ENCODE measurements around the gene KDM6A.
"Not testable (repeated sequence)": the region's sequence is repeated elsewhere in the genome, so short reads cannot be mapped to it uniquely, and the experiment has no call there.

KDM6A gene

DNA sequence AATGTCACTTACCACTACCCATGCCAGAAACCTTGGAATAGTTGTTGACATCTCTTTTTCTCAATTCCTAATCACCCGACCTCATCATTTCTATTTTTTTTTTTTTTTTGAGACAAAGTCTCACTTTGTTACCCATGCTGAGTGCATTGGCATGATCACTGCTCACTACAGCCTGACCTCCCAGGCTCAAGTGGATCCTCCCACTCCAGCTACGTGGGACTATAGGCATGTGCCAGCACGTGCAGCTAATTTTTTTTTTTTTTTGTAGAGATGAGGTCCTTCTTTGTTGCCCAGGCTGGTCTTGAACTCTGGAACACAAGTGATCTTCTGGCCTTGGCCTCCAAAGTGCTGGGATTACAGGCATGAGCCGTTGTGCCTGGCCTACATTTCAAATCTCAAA is 12.0 kb downstream of the KDM6A start:
- no peak for DNase-seq

DNA sequence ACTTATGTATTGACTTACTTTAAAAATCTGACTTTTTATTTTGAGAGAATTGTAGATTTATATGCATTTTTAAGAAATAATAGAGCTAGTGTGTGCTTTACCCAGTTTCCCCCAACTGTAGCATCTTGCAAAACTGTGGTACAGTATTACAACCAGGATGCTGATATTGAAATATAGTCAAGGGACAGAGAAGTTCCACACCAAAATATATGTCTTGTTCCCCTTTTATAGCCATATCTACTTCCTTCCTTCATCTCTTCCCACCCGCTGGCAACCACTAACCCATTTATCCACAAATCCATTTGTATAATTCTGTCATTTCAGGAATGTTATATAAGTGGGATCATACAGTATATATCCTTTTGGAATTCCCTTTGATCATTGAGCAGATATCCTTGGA is 16.8 kb downstream of the KDM6A start:
- no peak for DNase-seq

DNA sequence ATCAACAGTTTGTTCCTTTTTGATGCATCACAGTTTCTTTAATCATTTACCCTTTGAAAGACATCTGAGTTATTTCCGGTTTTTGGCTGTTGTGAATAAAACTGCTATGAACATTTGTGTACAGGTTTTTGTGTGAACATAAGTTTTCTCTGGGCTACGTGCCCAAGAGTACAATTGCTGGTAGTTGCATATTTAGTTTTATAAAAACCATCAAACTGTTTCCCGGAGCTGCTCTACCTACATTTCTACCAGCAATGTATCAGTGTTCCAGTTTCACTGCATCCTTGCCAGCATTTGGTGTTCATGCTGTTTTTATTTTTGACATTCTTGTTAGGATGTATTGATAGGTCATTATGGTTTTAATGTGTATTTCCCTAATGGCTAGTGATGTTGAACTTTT is 17.3 kb downstream of the KDM6A start:
- DNase-seq = no peak

DNA sequence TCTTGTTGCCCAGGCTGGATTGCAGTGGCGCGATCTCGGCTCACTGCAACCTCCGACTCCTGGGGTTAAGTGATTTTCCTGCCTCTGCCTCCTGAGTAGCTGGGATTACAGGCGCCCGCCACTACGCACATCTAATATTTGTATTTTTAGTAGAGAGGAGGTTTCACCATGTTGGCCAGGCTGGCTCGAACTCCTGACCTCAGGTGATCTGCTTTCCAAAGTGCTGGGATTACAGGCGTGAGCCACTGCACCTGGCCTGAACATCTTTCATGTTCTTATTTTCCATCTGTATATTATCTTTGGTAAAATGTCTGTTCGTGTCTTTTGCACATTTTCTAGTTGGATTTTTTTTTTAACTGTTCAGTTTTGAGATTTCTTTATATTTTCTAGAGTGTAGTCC is 17.7 kb downstream of the KDM6A start:
- not testable (repeated sequence) for DNase-seq

DNA sequence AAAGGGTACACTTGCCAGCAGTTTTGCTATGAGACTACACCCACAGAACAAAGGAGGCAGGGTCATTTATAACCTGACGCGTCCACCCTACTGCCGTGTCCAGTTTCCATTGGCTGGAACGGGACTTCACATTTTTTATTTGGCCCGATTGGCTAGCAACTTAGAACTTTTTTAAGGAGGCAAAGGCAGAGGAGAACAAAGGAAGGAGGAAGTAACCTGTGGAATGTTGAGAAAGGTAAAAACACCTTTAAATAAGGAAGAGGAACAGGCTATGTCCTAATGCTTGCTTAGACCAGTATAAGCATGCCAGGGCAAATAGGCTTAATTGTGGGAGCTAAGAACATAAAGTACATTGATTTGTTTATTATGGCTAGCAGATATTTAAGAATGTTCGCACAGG is 18.7 kb downstream of the KDM6A start:
- DNase-seq = no peak

DNA sequence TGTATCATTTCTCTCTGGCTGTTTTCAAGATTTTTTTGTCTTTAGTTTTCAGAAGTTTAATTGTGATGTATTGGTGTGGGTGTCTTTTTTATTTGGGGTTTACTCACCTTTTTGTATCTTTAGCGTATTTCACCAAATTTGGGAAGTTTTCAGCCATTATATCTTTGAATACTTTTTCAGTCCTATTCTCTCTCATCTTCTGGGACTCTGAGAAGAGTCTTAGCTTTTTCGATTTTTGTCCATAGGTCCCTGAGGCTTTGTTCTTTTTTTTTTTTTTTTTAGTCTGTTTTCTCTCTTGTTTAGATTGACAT is 23.8 kb downstream of the KDM6A start:
- DNase-seq = no peak

DNA sequence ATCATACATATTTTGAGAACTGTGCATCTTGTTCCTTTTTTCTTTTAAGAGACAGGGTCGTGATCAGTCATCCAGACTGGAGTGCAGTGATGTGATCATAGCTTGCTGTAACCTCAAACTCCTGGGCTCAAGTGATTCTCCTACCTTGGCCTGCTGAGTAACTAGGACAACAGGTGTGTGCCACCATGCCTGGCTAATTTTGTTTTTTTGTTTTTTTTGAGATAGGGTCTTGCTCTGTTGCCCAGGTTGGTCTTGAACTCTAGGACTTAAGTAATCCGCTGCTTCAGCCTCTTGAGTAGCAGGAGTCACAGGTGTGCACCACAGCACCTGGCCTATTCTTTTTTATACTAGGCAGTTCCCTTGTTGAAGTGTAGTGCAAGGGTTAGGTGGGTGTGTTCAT is 24.6 kb downstream of the KDM6A start:
- no peak for DNase-seq

DNA sequence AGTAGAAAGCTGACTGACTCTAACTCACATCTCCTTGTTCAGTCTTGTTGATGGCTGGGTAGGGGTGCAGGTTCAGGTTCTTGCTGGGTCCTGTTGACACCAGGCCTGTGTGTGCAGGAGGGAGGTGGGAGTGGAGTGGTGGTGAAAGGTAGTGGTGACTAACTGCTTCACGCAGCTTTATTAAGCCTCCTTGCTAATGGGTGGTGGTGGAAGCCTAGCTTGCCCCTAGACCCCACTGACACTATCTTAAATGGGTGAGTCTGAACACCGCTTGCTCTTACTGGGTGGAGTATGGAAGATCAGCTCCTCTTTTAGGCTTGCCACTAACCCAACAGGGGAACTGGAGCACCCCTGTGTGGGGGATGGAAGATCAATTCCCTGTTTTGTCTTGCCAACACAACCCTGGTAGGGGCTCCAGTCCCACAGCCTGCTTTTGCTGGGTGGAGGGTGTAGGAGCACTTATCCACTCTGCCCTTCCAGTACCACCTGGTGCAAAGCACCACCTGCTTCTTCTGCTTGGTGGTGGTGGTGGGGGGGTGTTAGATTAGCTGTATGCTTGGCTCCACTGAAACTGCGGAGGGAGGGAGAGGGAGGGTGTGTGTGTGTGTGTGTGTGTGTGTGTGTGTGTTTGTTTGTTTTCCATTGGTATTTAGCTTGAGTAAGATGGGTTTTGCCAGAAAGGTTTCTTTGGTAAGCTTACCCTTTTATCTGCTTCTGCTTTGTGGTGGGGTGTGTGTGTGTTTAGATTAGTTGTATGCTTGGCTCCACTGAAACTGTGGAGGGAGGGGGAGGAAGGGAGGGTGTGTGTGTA is 25.6 kb downstream of the KDM6A start:
- DNase-seq = no peak

DNA sequence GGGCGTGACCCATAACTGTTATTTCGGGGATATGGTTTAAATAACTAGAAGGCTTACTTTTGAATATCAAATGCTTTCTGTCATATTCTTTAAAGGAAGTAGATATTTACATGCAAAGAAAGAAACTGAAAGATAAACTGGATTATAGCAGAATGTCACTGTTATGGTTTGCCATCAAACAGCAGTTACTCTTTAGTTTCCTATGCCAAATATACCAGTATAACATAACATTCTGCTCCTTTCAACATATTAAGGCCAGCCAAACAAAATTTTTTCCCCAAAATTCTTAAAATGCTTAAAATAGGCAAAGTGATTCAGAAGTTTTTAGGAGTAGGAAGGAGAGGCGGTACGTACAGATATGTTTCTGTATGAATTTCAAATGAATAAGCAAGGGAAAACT is 27.0 kb downstream of the KDM6A start:
- DNase-seq = no peak

DNA sequence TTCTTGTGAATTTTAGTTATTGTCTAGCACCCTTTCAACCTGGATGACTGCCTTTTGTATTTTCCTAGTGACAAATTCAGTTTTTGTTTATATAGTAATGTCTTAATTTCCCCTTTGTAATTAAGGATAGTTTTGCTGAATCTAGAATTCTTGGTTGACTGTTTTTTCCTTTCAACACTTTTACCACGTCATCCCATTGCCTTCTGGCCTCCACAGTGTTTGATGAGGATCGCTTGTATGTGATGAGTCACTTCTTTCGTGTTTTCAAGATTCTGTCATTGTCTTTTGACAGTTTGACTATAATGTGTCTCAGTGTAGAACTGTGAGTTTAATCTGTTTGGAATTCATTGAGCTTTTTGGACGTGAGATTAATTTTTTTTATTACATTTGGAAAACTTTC is 30.1 kb downstream of the KDM6A start:
- no peak for DNase-seq

DNA sequence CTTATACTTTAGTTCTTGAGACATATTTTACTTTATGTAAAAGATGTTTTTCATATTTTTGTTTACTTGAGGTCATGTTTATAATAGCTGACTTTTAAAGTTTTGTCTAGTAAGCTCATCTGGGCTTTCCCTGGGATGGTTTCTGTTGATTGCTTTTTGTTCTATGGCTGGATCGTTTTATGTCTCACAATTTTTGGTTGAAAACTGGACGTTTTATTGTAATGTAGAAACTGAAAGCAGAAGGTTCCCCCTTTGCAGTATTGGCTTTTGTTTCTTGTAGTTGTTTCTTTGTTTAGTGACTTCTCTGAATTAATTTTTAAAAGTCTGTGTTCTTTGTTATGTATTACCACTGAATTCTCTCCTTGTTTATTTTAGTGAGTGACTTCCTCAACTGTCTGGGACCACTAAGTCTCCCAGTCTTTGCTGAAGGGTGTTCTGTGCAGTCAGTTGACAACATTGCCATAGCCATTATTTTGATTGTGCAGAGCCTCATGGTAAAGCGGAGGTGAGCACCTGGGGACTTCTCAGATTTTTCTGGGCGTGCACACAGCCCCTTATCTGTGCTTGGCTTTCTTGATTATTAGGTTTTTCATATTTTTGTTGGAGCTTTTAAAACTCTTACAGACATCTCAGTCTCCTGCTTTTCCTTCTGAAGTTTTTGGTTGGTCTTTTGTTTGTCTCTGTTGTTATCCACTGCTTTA is 31.0 kb downstream of the KDM6A start:
- DNase-seq = no peak

DNA sequence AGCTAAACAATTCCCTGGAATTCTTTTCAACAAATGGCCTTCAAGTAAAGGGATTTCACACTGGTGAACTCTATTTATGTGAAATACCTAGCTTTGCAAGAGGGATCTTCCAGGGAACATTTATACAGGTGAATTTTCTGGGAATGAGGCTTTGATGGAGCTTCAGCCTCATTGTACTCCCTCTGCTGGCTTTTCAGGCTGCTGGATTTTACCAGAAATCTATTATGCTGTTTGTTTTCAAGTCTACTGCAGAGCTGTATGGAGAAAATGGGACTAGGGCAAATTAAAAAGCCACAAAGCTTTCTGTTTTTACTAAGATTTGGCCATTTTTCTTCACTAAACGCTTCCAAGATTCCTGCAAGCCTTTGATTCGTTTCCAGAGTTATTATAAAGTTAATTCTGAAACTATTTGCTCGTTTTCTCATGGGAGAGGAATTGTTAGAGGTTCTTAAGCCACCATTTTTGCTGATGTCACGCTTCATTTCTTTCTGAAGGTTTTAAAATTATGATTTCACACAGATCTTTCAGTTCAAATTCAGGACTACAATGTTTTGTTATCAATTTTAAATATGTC is 31.6 kb downstream of the KDM6A start:
- DNase-seq = no peak

DNA sequence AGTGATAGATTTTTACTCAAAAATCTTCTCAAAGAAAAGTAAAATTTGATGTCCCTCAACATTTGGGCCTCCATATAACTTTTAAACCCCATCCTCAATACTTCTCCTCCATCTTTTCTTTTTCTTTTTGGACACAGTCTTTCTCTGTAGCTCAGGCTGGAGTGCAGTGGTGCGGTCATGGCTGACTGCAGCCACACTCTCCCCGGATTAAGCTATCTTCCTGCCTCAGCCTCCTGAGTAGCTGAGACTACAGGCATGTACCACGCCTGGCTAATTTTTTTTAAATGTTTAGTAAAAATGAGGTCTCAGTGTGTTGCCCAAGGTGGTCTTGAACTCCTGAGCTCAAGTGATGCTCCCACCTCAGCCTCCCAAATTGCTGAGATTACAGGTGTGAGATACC is 33.1 kb downstream of the KDM6A start:
- DNase-seq = no peak

DNA sequence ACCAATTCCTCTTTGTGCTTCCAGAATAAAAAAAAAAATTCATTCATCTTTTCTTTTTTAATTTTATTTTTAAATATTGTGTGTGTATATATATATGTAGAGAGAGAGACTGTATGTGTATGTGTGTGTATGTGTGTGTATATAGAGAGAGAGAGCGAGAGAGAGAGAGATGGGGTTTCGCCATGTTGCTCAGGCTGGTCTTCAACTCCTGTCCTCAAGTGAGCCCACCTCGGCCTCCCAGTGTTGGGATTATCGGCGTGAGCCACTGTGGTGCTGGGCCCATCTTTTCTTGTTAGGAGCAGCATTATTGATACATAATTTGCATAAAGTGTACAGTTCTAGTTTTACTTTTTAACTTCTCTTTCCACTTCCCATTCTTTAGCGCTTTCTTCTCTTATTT is 33.6 kb downstream of the KDM6A start:
- DNase-seq = no peak

DNA sequence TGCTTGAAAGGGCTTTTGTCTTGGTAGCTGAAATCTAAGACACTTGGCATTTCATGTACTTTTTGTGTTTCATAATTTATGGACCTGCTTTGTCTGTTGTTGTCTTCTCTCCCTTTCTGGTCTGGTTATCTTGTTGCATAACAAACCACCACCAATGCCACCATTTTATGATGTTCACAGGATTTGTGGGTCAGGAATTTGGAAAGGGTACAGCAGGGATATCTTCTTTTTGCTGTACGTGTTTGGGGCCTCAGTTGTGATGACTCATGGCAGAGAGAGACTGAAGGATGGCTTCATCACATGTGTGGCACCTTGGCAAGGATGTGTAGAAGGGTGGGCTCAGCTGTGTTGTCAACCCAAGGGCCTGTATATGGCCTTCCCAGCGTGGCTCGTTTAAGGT is 35.2 kb downstream of the KDM6A start:
- DNase-seq = no peak

DNA sequence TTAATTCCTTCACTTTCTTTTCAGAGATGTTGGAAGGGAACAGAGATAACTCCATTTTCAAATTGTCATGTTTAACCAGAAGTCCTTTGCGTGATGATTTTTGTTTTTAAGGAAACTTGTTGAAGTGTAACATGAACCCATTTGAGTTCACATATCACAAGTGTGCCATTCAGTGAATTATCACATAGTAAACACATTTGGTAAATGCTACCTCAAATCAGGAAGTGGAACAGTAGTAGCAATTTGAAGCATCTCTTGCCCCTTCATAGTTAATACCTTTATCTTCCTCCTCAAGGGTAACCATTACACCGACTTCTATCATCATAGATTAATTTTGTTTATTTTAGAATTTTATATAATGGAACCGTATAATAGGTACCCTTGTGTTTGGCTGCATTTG is 35.8 kb downstream of the KDM6A start:
- DNase-seq = no peak

DNA sequence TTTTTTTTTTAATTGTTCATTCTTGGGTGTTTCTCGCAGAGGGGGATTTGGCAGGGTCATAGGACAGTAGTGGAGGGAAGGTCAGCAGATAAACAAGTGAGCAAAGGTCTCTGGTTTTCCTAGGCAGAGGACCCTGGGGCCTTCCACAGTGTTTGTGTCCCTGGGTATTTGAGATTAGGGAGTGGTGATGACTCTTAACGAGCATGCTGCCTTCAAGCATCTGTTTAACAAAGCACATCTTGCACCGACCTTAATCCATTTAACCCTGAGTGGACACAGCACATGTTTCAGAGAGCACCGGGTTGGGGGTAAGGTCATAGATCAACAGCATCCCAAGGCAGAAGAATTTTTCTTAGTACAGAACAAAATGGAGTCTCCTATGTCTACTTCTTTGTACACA is 37.5 kb downstream of the KDM6A start:
- DNase-seq = not testable (repeated sequence)

DNA sequence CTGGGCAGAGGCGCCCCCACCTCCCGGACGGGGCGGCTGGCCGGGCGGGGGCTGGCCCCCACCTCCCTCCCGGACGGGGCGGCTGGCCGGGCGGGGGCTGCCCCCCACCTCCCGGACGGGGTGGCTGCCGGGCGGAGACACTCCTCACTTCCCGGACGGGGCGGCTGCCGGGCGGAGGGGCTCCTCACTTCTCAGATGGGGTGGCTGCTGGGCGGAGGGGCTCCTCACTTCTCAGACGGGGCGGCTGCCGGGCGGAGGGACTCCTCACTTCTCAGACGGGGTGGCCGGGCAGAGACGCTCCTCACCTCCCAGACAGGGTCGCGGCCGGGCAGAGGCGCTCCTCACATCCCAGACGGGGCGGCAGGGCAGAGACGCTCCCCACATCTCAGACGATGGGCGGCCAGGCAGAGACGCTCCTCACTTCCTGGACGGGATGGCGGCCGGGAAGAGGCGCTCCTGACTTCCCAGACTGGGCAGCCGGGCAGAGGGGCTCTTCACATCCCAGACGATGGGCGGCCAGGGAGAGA is 38.1 kb downstream of the KDM6A start:
- DNase-seq = not testable (repeated sequence)

DNA sequence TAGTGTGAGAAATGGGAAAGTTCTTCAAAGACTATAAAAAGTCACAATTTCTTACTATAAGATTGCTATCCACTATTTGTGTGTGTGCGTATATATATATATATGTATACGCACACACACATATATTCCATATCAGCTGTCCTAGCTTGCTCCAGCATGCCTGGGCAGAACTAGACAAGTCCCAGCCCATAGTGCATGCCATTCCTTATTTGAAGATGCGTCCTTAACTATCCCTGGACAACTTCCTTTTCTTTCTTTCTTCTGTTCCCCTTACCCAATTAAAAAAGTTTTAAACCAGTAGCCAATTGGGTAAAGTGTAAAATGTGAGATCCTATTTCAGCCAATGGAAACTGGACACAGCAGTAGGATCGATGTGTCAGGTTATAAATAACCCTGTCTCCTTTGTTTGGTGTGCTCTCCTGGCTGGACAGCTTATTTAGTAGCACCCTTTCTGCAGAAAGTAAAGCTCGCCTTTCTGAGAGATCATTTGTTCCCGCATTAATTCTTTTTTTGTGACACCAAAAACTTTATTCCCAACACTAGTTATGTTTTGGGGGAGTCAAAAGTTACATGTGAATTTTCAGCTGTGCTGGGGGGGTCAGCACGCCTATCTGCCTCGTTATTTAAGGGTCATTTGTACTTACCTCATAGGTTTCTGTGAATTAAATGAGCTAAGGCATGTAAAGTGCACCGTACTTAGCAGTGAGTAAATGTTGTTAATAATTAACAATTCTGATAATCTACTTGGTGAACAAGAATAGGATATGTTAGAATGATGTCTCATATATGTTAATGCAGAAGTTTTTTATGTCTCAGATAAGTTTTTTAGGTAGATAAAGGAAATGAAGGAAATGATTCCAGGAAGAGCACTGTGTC is 40.9 kb downstream of the KDM6A start:
- DNase-seq = no peak

DNA sequence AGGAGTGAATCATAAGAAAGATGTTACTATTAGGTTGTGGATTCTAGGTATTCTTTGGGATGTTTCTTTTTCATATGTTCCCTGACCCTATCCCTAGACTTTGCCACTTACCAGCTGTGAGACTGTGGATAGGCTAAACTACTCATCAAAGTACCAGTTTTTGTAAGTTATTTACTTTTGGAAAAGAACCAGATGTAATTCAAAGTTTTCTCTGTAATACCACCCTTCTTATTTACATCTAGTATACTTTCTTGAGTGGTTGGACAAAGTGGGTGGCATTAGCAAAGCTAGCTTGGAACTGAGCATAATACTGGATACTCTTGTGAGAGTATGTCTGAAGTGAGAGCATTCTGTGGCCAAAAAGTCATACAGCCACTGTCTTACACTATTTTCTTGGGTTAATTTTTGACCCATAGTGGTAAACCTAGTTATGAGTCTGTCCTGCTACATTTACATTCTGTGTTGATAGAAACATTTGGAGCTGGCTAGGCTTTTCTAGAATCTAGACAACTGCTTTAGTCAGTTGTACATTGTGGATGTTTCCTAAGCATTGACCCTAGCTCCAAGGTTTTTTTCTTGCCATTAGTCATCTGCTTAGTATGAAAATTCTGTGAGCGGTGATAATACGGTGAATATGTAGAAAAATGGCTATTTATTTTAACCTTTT is 41.7 kb downstream of the KDM6A start:
- DNase-seq = no peak

DNA sequence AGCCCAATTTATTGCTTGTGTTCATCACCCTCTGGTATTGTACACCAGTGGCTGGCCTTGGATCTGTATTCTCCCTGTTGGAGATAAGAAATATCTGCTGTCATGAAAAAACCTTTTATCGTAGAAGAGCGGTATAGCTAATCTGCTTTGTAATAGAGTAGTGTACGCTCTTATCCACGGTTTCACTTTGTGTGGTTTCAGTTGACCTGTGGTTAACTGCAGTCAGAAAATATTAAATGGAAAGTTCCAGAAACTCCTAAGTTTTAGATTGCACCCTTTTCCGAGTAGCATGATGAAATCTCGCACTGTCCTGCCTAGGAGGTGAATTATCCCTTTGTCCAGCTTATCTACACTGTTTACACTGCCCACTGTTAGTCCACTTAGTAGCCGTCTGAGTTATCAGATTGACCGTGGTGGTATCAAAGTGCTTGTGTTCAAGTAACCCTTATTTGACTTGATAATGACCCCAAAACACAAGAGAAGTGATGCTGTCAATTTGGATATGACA is 42.4 kb downstream of the KDM6A start:
- no peak for DNase-seq

DNA sequence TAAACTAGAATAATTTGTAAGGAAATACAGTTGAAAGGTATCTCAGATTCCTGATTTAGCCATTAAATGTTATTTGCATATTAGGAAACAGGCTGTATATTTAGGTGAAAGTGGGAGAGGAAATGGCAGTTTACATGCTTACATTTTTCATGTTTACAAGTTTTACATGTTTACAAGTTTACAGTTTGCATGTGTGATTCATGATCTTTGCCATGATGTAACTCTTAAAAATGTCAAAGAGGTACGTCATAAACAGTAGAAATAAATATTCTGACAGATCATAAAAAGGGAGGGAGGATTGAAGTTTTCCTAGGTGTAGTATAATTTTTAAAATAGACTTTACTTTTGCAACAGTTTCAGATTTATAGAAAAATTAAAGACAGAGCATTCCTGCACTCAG is 45.7 kb downstream of the KDM6A start:
- DNase-seq = no peak
